Endothelial cell of umbilical vein (primary cell): Measurements from ENCODE around the gene DOLPP1. TPM values are rescaled to one million over a fixed set of nuclear protein-coding genes. Genes with fewer than 3 reads are reported as not detected.

Source experiments
- BruUV-seq: library from RNA; stranded (reverse); fragments of 400-500 nt; replicated peaks from 2 replicates; lab custom pipeline; 2021; lab: Mats Ljungman, UMichigan
- CTCF ChIA-PET: fragments of 300-600, 350-600 bp; sonication (Branson Sonifier 250); formaldehyde crosslinking; loops from one replicate; lab custom pipeline; 2021; ENCODE audit warnings: antibody characterized with exemption, inconsistent platforms; lab: Charles Lee
- POLR2A ChIA-PET: fragments of 300-600, 350-600 bp; sonication (Branson Sonifier 250); formaldehyde crosslinking; loops from one replicate; lab custom pipeline; 2021; ENCODE audit warnings: antibody characterized with exemption, inconsistent platforms; lab: Charles Lee
- DNase-seq: peaks from one replicate; pipeline ENCODE4 v3.0.0-alpha.2; 2011; ENCODE audit warnings: low read depth, low spot score
- FAIRE-seq: peaks from 2 replicates; lab custom pipeline; 2011; peaks lifted over from hg19 to GRCh38; lab: Jason Lieb, UNC
- H2AFZ ChIP-seq: 2 replicates; pipeline ENCODE4 v1.6.0; 2012; ENCODE audit warnings: low read depth, low read length, control low read depth, inconsistent platforms
- H3K27ac ChIP-seq: 2 replicates; pipeline ENCODE4 v1.5.1; 2011; ENCODE audit warnings: low read depth, mild to moderate bottlenecking, control low read depth, low read length, moderate library complexity; ENCODE audit not compliant: insufficient read depth
- H3K27me3 ChIP-seq, 2 experiments: 2 replicates each; pipeline versions ENCODE4 v1.6.0 to v1.6.1; 2011; ENCODE audit warnings: low read length in 2 of 2, mixed read lengths in 1 of 2; ENCODE audit not compliant: control insufficient read depth in 2 of 2, insufficient read depth in 2 of 2
- H3K36me3 ChIP-seq, 2 experiments: 2 replicates in 1 of 2; 3 replicates in 1 of 2; pipeline ENCODE4 v1.5.1; 2011; ENCODE audit warnings: low read length in 2 of 2, mild to moderate bottlenecking in 1 of 2, moderate library complexity in 1 of 2; ENCODE audit not compliant: control insufficient read depth in 2 of 2, insufficient read depth in 2 of 2; ENCODE audit errors: extremely low read depth in 1 of 2
- H3K4me1 ChIP-seq: 3 replicates; pipeline ENCODE4 v1.5.1; 2011; ENCODE audit warnings: mild to moderate bottlenecking, low read length; ENCODE audit not compliant: control insufficient read depth, insufficient read depth; ENCODE audit errors: extremely low read depth
- H3K4me2 ChIP-seq: 2 replicates; pipeline ENCODE4 v1.6.1; 2011; ENCODE audit warnings: low read length, control low read depth, mixed read lengths; ENCODE audit not compliant: insufficient read depth
- H3K4me3 ChIP-seq, 3 experiments: fragments of 200-600 bp in 1 of 3; sonication (generic), shearing (Covaris generic) in 1 of 3; replicated peaks in 1 of 3; 2 replicates each; pipeline ENCODE4 v1.5.1; 2011 to 2016; ENCODE audit warnings: control low read depth in 3 of 3, low read length in 3 of 3, mild to moderate bottlenecking in 2 of 3, inconsistent platforms in 1 of 3, low read depth in 1 of 3, moderate library complexity in 1 of 3; ENCODE audit not compliant: insufficient read depth in 1 of 3
- H3K79me2 ChIP-seq: 2 replicates; pipeline ENCODE4 v1.6.0; 2012; ENCODE audit warnings: low read length, inconsistent platforms; ENCODE audit not compliant: control insufficient read depth, insufficient read depth
- H3K9ac ChIP-seq: replicated peaks from 2 replicates; pipeline ENCODE3; 2011; ENCODE audit warnings: low read length, control low read depth; ENCODE audit not compliant: insufficient read depth; ENCODE audit errors: extremely low read depth
- H3K9me1 ChIP-seq: replicated peaks from 3 replicates; pipeline ENCODE4 v1.6.0; 2011; ENCODE audit warnings: mild to moderate bottlenecking, low read length; ENCODE audit not compliant: control insufficient read depth, insufficient read depth; ENCODE audit errors: extremely low read depth
- H3K9me3 ChIP-seq: replicated peaks from 2 replicates; pipeline ENCODE4 v1.5.1; 2012; ENCODE audit warnings: low read length, inconsistent platforms; ENCODE audit not compliant: control insufficient read depth, insufficient read depth
- H4K20me1 ChIP-seq: replicated peaks from 2 replicates; pipeline ENCODE3; 2011; ENCODE audit warnings: mild to moderate bottlenecking, low read length; ENCODE audit not compliant: control insufficient read depth, insufficient read depth; ENCODE audit errors: extremely low read depth
- EZH2 ChIP-seq: IDR thresholded peaks from 2 replicates; pipeline ENCODE4 v1.6.1; 2012; ENCODE audit warnings: borderline replicate concordance, low read depth, mild to moderate bottlenecking, moderate library complexity, low read length, inconsistent platforms; ENCODE audit not compliant: severe bottlenecking
- FOS ChIP-seq: IDR thresholded peaks from 2 replicates; pipeline ENCODE4 v1.6.1; 2011; ENCODE audit warnings: mild to moderate bottlenecking, low read length, moderate library complexity, borderline replicate concordance; ENCODE audit not compliant: insufficient read depth
- GATA2 ChIP-seq: IDR thresholded peaks from 2 replicates; pipeline ENCODE4 v1.7.0; 2011; ENCODE audit warnings: low read depth, mild to moderate bottlenecking, moderate library complexity, mixed read lengths, low read length; ENCODE audit not compliant: insufficient read length, insufficient read depth
- JUN ChIP-seq: IDR thresholded peaks from 2 replicates; pipeline ENCODE4 v1.6.1; 2011; ENCODE audit warnings: borderline replicate concordance, low read depth; ENCODE audit not compliant: insufficient read length, insufficient read depth
- MYC ChIP-seq: IDR thresholded peaks from one replicate; pipeline ENCODE4 v1.6.1; 2011; ENCODE audit warnings: mild to moderate bottlenecking, low read depth, low read length
- POLR2A ChIP-seq: IDR thresholded peaks from 2 replicates; pipeline ENCODE4 v1.6.1; 2012; ENCODE audit warnings: low read depth, mild to moderate bottlenecking, control low read depth, low read length
- POLR2AphosphoS5 ChIP-seq: IDR thresholded peaks from 2 replicates; pipeline ENCODE4 v1.6.1; 2012; ENCODE audit warnings: low read depth, mild to moderate bottlenecking, control low read depth, low read length, moderate library complexity; ENCODE audit not compliant: insufficient read depth
- dilution Hi-C: fragments of 300-500 bp; cut with MboI; formaldehyde crosslinking; loops from one replicate; pipeline ENCODE4 v1.15.0; 2019; ENCODE audit warnings: low sequenced_read_pairs; ENCODE audit not compliant: extremely low pct_ligation_motif_present
- intact Hi-C: fragments of 100-400 bp; cut with micrococcal nuclease; formaldehyde crosslinking; loops from one replicate; pipeline ENCODE4 v1.10.0; 2022
- polyA plus RNA-seq, 4 experiments: library from polyadenylated mRNA; depleted of rRNA in 3 of 4; stranded (reverse) in 3 of 4; unstranded in 1 of 4; fragments of >200 nt; gene quantifications; 2 replicates each; pipeline versions ENCODE4 v1.2.1 to v1.2.3, GENCODE V29; 2011 to 2012; ENCODE audit warnings: missing spikeins in 1 of 4
- total RNA-seq: library from RNA; stranded (reverse); gene quantifications from 2 replicates; pipeline ENCODE4 v1.2.3, GENCODE V29; 2021
- TF ChIP-seq, protein P1 (sequence below), 2 donors: IDR thresholded peaks; 1 replicate in 1 of 2; 2 replicates in 1 of 2; pipeline ENCODE4 v1.5.1; 2011; ENCODE audit warnings: low read length in 2 of 2, mild to moderate bottlenecking in 2 of 2, moderate library complexity in 2 of 2, control low read depth in 1 of 2, inconsistent platforms in 1 of 2, low read depth in 1 of 2; ENCODE audit not compliant: insufficient read depth in 1 of 2; ENCODE audit errors: extremely low read depth in 1 of 2
- TF ChIP-seq, protein P2 (sequence below): IDR thresholded peaks from 2 replicates; pipeline ENCODE4 v1.6.1; 2011; ENCODE audit not compliant: insufficient read depth, insufficient read length

The DOLPP1 gene
- total and polyA plus RNA-seq, 2 donors (not counting 3 experiments of a cell fraction or from before 2014, with no cell fraction given), result 17.7 to 28.3 TPM

- no TSS peak for BruUV-seq
- Histone ChIP-seq H3K79me2 (no peaks in the 10 kb centered on the region), H3K27ac (no peak overlapping the region), H3K27me3 (no peaks in the 10 kb centered on the region), H4K20me1 (no peaks in the 10 kb centered on the region), H2AFZ (no peak overlapping the region), H3K9ac (no peak overlapping the region), H3K36me3 (peaks cover 3% of the 10 kb centered on the region in 2 experiments), H3K4me1 (no peaks in the 10 kb centered on the region), H3K9me3 (no peaks in the 10 kb centered on the region), H3K4me2 (no peak overlapping the region), H3K4me3 (no peak overlapping the region), H3K9me1 (no peaks in the 10 kb centered on the region)
- CTCF ChIA-PET, result interaction anchor here (1.6 to 1.7 kb wide), 3 partner anchors 10 to 521 kb away, joined by 4 to 8 read pairs (median 5); no protein-coding TSS in a partner anchor
- POLR2A ChIA-PET, result no interaction called here
- dilution Hi-C loops (no loop called here), intact Hi-C loops (no loop called here)
- FAIRE-seq (no peak), DNase-seq (no peak)
- TF ChIP-seq JUN (no peak), POLR2A (no peak), EZH2 (no peak), POLR2AphosphoS5 (no peak), FOS (no peak), MYC (no peak), GATA2 (no peak)
- TF ChIP-seq, protein P1, sequence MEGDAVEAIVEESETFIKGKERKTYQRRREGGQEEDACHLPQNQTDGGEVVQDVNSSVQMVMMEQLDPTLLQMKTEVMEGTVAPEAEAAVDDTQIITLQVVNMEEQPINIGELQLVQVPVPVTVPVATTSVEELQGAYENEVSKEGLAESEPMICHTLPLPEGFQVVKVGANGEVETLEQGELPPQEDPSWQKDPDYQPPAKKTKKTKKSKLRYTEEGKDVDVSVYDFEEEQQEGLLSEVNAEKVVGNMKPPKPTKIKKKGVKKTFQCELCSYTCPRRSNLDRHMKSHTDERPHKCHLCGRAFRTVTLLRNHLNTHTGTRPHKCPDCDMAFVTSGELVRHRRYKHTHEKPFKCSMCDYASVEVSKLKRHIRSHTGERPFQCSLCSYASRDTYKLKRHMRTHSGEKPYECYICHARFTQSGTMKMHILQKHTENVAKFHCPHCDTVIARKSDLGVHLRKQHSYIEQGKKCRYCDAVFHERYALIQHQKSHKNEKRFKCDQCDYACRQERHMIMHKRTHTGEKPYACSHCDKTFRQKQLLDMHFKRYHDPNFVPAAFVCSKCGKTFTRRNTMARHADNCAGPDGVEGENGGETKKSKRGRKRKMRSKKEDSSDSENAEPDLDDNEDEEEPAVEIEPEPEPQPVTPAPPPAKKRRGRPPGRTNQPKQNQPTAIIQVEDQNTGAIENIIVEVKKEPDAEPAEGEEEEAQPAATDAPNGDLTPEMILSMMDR (IDR thresholded peaks at IDR 0.05; ENCODE audit: extremely low read depth in 1 of 2, insufficient read depth in 1 of 2, low read depth in 1 of 2, low read length in 2 of 2), result no peak
- TF ChIP-seq, protein P2, sequence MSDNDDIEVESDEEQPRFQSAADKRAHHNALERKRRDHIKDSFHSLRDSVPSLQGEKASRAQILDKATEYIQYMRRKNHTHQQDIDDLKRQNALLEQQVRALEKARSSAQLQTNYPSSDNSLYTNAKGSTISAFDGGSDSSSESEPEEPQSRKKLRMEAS, result no peak
Observed at GRCh38 chr9:129104051-129104450, 23.1 kb downstream of the DOLPP1 start.
